Kidney (tissue), 14 donors: ENCODE measurements around the gene ANGPTL2. TPM values are rescaled to one million over a fixed set of nuclear protein-coding genes. Genes with fewer than 3 reads are reported as not detected.

Experiments
- DNase-seq, 5 donors: peaks; one replicate each; pipeline ENCODE4 v3.0.0-alpha.2; 2013 to 2020
- FAIRE-seq: peaks from 2 replicates; lab custom pipeline; 2012; peaks lifted over from hg19 to GRCh38; lab: Jason Lieb, UNC
- H3K27ac ChIP-seq, 2 donors: one replicate each; pipeline ENCODE4 v1.7.0; 2013; ENCODE audit warnings: low read depth in 2 of 2, low read length in 2 of 2, inconsistent platforms in 1 of 2
- H3K27me3 ChIP-seq: one replicate; pipeline ENCODE4 v1.7.1; 2013; ENCODE audit warnings: low read length, inconsistent platforms; ENCODE audit not compliant: control insufficient read depth, insufficient read depth
- H3K36me3 ChIP-seq, 3 donors: one replicate each; pipeline versions ENCODE4 v1.7.0 to v1.7.1; 2013; ENCODE audit warnings: low read length in 3 of 3, control low read depth in 1 of 3, inconsistent platforms in 1 of 3; ENCODE audit not compliant: insufficient read depth in 3 of 3, control insufficient read depth in 2 of 3
- H3K4me1 ChIP-seq, 3 donors: one replicate each; pipeline versions ENCODE4 v1.7.0 to v1.7.1; 2013; ENCODE audit warnings: low read length in 3 of 3, inconsistent platforms in 1 of 3, low read depth in 1 of 3; ENCODE audit not compliant: control insufficient read depth in 2 of 3, insufficient read depth in 2 of 3
- H3K4me3 ChIP-seq, 3 donors: one replicate each; pipeline versions ENCODE4 v1.7.0 to v1.8.1; 2013; ENCODE audit warnings: low read length in 3 of 3, control low read depth in 1 of 3, inconsistent platforms in 1 of 3
- H3K9ac ChIP-seq, 3 donors: one replicate each; pipeline versions ENCODE4 v1.7.0 to v1.7.1; 2013; ENCODE audit warnings: low read length in 3 of 3, control low read depth in 1 of 3, inconsistent platforms in 1 of 3
- H3K9me3 ChIP-seq, 3 donors: one replicate each; pipeline versions ENCODE4 v1.7.0 to v1.7.1; 2013; ENCODE audit warnings: low read length in 3 of 3, control low read depth in 1 of 3, inconsistent platforms in 1 of 3; ENCODE audit not compliant: control insufficient read depth in 2 of 3, insufficient read depth in 1 of 3
- CTCF ChIP-seq: IDR thresholded peaks from 3 replicates; pipeline ENCODE4 v1.5.1; 2012; ENCODE audit warnings: mild to moderate bottlenecking, moderate library complexity, borderline replicate concordance; ENCODE audit not compliant: insufficient read depth; ENCODE audit errors: extremely low read depth
- intact Hi-C: fragments of 100-400 bp; cut with DNase I; formaldehyde crosslinking; loops from one replicate; pipeline ENCODE4 v1.11.1; 2022
- polyA plus RNA-seq: library from polyadenylated mRNA; stranded (reverse); fragments of 350-450 nt; fragmentation: Illumina TruSeq; extraction: RNeasy Lipid Tissue Mini Kit (QIAGEN cat#74804); gene quantifications from one replicate; pipeline ENCODE4 v1.2.3, GENCODE V29; 2014; ENCODE audit warnings: low read depth, low replicate concordance; ENCODE audit not compliant: insufficient read depth
- total RNA-seq: library from RNA; stranded (reverse); fragmentation: NEBNext Ultra II Directional; extraction: Animal tissue kit (Norgen Biotek cat#: 25700); gene quantifications from one replicate; pipeline ENCODE4 v1.2.1, GENCODE V29; 2021
- donor health status: control.
- donor health status: control.
- donor health status: control.
- donor health status: control.
- donor health status: control.
- donor health status: DM: yes; HTN: yes; CAD: no.
- donor health status: Normal renal cell carcinoma (clear cell type).

Gene ANGPTL2
- total and polyA plus RNA-seq, 2 donors from 2014 or later, result 4.3 to 12.4 TPM

- H3K27ac ChIP-seq, result no peak overlapping the region
- FAIRE-seq (no peak), DNase-seq (peak; percentile 41 to 84 (median 61))
- H3K27me3 ChIP-seq, result no peaks in the 10 kb centered on the region
- no peaks in the 10 kb centered on the region for H3K9me3 ChIP-seq
- intact Hi-C loops, result no loop called here
- no peak overlapping the region for H3K9ac ChIP-seq
- H3K4me3 ChIP-seq, result no peak overlapping the region
- H3K36me3 ChIP-seq, result no peaks in the 10 kb centered on the region
- TF ChIP-seq CTCF, result peak; percentile 16
- H3K4me1 ChIP-seq, result peaks cover 0 to 13% (median 6%) of the 10 kb centered on the region in 3 donors
These were observed 36.9 kb upstream of the ANGPTL2 start for GRCh38 chr9:127159325-127159801.

GRCh38 chr9:127158786-127159324, 36.4 kb upstream of the ANGPTL2 start:
- Histone ChIP-seq H3K36me3 (no peaks in the 10 kb centered on the region), H3K27me3 (no peaks in the 10 kb centered on the region), H3K4me3 (no peak overlapping the region), H3K27ac (peak overlapping the region in 1 of 2 donors; percentile 7), H3K9ac (no peak overlapping the region), H3K9me3 (no peaks in the 10 kb centered on the region), H3K4me1 (peaks cover 0 to 16% (median 6%) of the 10 kb centered on the region in 3 donors)
- no peak for FAIRE-seq
- no peak for DNase-seq
- intact Hi-C loops, result no loop called here
- no peak for TF ChIP-seq CTCF

- H3K9me3 ChIP-seq, result no peaks in the 10 kb centered on the region
- H3K4me1 ChIP-seq, result peaks cover 0 to 11% (median 6%) of the 10 kb centered on the region in 3 donors
- TF ChIP-seq CTCF, result no peak
- no peak overlapping the region for H3K27ac ChIP-seq
- no peak overlapping the region for H3K4me3 ChIP-seq
- no peak overlapping the region for H3K9ac ChIP-seq
- FAIRE-seq, result no peak
- H3K36me3 ChIP-seq, result no peaks in the 10 kb centered on the region
- no peaks in the 10 kb centered on the region for H3K27me3 ChIP-seq
- no peak for DNase-seq
- intact Hi-C loops, result no loop called here
These were observed 33.0 kb upstream of the ANGPTL2 start for GRCh38 chr9:127155314-127155960.
